GM18951 (cell line): Measurements from ENCODE around the gene CEL.
"Not testable (repeated sequence)": the region's sequence is repeated elsewhere in the genome, so short reads cannot be mapped to it uniquely, and the experiment has no call there.

Experiments
- POLR2A ChIP-seq: IDR thresholded peaks from 4 replicates; pipeline ENCODE4 v1.6.1; 2011; ENCODE audit warnings: mild to moderate bottlenecking; ENCODE audit not compliant: insufficient read length, insufficient read depth; ENCODE audit errors: extremely low read depth
- in situ Hi-C: fragments of 300-500 bp; cut with MboI; formaldehyde crosslinking; loops from one replicate; pipeline ENCODE4 v1.12.0; 2022; ENCODE audit warnings: low sequenced_read_pairs, mixed read lengths, inconsistent platforms; ENCODE audit not compliant: unreplicated experiment

CEL gene

DNA sequence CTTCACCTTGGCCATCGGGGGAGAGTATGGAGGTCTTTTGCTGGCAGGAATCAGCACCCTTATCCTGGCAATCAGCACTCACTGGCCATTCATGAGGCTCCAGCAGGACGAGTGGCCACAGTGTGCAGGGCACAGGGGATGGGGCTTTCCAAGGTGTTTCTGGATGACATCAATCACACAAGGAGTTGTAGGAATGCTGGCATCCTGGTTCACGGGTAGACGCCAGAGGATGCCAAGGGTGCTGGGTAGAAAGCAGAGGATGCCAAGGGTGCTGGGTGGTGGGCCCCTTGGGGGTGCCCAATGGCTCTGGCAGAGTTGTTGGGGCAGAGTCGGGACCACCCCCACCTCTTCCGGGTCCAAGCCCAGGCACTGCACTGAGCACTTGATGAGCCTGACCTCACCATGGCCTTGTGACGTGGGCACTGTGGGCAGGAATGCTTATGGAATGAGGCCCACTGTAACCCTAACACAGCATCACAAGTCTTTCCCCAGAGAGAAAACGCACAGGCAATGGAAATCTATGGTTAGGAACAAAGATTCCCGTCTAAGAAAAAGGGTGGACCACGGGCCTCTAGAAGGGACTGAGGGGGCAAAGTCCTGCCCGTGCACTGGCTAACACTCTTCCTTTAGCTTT lies 29.1 kb downstream of the CEL start:
- no peak for TF ChIP-seq POLR2A
- in situ Hi-C loops, result no loop called here

- in situ Hi-C loops, result not testable (repeated sequence)
These were observed 32.6 kb downstream of the CEL start for GRCh38 chr9:133094351-133094750.

GRCh38 chr9:133094842-133095393 lies 33.1 kb downstream of the CEL start:
- in situ Hi-C loops, result no loop called here

DNA sequence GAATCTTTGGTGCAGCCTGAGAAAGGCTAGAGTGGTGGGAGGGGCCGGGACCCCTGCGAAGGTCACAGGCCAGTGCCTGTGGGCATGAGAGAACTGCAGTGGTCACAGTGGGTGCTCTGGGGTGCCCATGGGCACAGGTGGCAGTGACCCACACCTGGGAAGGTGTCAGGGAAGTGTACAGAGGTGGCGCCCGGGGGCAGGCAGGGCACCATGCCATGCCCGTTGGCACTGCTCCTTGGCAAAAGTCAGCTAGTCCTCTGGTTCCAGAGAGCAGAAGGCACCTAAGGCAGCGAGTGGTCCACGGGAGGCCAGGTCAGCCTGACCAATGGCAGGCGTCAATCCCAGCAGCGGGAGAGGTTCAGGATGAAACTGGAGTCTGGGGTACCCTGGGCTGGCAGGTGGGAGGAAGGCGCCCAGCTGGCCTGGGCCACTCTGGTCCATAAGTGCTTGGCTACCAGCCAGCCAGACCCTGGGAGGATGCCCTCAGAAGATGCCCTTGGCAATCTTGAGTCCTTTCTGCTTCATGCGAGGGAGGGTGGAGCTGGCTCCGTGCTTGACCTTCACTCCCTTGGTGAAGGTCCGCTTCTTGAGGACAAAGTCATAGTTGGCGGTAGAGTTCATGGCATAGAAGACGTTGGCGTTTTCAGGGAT lies 36.4 kb downstream of the CEL start:
- in situ Hi-C loops, result no loop called here
- TF ChIP-seq POLR2A, result no peak

More at GRCh38 chr9:133094842-133095393, 33.1 kb downstream of the CEL start:
- no peak for TF ChIP-seq POLR2A

GRCh38 chr9:133098871-133099270 lies 37.1 kb downstream of the CEL start:
- no peak for TF ChIP-seq POLR2A
- in situ Hi-C loops, result no loop called here

GRCh38 chr9:133099726-133100505 lies 38.1 kb downstream of the CEL start:
- in situ Hi-C loops, result no loop called here
- TF ChIP-seq POLR2A, result no peak

DNA sequence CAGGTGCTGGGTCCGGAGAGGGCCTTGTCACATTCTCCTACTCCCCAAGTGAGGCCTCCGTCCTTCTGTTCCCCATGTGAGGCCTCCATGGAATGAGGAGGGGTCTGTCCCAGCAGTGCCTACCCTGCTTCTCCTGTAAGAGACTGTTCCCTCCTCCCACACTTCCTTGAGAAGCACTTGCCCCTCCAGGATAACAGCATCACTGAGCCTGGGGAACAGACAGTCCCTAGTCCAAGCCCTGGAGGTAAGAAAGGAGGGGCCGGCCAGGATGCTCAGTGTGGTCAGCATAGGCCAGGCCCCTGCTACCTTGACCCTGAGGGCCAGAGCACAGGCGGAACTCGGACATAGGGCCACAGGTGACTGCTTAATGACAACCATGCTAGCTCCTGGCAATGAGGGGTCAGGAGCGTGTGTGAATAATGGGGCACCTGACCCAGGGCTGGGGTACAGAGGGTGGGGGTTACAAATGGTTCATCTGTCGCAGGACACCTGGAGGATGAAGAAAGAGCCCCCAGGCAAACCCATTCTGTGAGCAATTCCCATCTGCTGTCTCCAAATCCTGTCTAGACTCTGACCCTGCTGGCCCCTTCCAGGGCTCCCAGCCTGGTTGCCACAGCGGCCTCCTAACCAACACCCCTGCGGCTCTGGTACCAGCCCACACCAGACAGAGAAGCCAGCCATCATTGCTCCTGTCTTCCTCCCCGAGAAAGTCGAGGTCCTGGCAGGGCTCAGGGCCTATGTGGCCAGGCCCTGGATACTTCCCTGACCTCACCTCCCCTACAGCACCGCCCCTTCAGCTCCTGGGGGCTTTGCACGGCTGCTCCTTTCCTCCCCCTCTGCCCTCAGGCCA lies 39.0 kb downstream of the CEL start:
- in situ Hi-C loops, result no loop called here
- TF ChIP-seq POLR2A, result no peak

DNA sequence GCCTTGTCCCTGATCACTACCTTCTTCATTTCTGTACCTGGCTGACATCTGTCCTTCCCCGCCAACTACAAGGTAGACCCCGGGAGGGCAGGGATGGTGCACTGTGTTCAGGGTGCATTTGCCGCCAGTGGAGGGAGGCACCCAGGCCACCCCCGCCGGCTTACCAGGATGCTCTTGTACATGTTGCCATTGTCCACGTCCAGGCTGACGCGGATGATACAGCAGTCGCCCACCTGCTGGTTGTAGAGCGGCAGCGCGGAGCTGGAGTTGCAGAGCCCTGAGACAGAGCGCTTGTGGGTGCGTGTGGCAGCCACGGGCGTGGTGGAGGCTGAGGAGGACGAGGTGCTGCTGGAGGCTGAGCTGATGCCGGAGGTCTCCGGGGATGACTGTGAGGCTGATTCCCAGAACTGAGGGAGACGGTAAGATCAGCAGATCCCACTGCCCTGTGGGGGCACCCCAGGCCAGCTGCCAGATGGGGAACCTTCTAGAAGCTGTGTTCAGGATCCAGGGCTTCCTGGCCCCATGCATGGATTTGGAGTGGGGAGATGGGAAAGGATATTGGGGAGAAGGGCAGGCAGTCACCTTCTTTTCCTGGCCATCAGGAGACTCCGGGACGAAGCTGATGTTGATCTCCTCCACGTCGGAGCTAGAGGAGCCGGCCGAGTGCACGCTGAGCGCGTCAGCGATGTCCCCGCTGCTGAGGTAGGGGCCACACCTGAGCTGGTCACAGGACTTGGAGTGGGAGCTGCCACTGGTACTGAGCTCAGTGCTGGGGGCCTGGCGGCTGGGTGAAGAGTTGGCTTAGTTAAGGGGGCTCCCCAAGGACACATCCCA lies 39.8 kb downstream of the CEL start:
- in situ Hi-C loops, result no loop called here
- TF ChIP-seq POLR2A, result no peak

DNA sequence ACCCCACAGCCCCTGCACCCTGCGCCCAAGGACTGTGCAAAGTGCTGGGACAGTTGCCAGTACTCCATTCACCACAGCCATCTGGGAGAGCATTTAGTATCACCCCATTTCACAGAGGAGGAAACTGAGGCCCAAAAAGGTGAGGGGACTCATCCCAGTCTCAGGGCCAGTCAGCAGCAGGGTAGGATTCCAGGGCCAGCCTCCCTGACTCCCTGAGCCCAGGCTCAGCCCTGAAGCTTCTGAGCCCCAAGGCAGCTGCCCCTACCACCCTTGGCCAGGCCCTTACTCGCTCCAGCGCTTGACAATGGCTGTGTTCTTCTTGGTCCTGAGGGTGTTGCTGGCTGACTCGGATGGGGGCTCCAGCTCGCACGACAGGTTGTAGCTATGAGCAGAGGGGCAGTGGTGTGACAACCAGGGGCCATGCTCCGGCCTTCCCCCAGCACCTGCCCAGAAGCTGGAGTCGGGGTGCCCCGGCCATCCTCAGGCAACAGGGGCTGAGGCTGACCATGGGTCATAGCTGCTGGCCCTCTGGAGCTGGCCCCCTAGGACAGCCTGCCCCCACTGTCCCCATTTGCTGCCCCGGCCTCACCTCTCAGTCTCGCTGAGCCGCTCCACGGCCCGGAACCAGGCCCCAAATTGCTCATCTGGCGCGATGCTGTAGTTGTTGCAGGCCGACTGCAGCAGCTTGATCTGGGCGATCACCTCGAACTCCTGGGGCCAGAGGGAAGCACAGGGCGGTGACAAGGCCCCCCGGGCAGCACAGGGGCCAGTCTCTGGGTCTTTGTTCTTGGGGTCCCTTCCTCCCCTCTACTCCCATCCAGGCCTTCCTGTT lies 40.6 kb downstream of the CEL start:
- TF ChIP-seq POLR2A, result no peak
- in situ Hi-C loops, result no loop called here

- no peak for TF ChIP-seq POLR2A
These were observed 41.6 kb downstream of the CEL start for GRCh38 chr9:133103183-133103986.

More at GRCh38 chr9:133103183-133103986, 41.6 kb downstream of the CEL start:
- in situ Hi-C loops, result no loop called here
